GM12878 (cell line): ENCODE results near the gene PPME1. TPM values are rescaled to one million over a fixed set of nuclear protein-coding genes. Genes with fewer than 3 reads are reported as not detected.

Source experiments
- ATAC-seq: fragments of 200-7000 bp; cut with Tn5 transposase; 3 replicates; pipeline ENCODE4 v1.9.1; 2020; ENCODE audit warnings: mild to moderate bottlenecking, moderate library complexity
- BruUV-seq: library from RNA; stranded (reverse); fragments of 400-500 nt; replicated peaks from 2 replicates; lab custom pipeline; 2021; lab: Mats Ljungman, UMichigan
- CTCF ChIA-PET: fragments of 300-600 bp; sonication (Branson Sonifier 250); formaldehyde crosslinking; extraction: SDS; loops from one replicate; lab custom pipeline; 2021; ENCODE audit warnings: inconsistent platforms; lab: Yijun Ruan, JAX
- POLR2A ChIA-PET: fragments of 350-600 bp; formaldehyde crosslinking; extraction: SDS; loops from one replicate; lab custom pipeline; 2021; ENCODE audit warnings: inconsistent platforms; lab: Charles Lee
- RAD21 ChIA-PET: fragments of 300-600 bp; sonication (Branson Sonifier 250); formaldehyde crosslinking; loops from one replicate; lab custom pipeline; 2023; ENCODE audit warnings: antibody characterized with exemption; ENCODE audit not compliant: unreplicated experiment; lab: Charles Lee
- SMC1A ChIA-PET: fragments of 300-600 bp; sonication (Branson Sonifier 250); formaldehyde crosslinking; loops from one replicate; lab custom pipeline; 2023; ENCODE audit not compliant: unreplicated experiment, uncharacterized antibody; lab: Charles Lee
- DNase-seq: peaks from one replicate; pipeline ENCODE4 v3.0.0-alpha.2; 2011; ENCODE audit warnings: low read depth, low spot score
- FAIRE-seq: peaks from 3 replicates; lab custom pipeline; 2011; peaks lifted over from hg19 to GRCh38; lab: Jason Lieb, UNC
- H2AFZ ChIP-seq: 2 replicates; pipeline ENCODE4 v1.6.0; 2011; ENCODE audit warnings: low read depth, low read length, control low read depth; ENCODE audit not compliant: control insufficient read depth
- H3K27ac ChIP-seq: 2 replicates; pipeline ENCODE4 v1.5.1; 2011; ENCODE audit warnings: control low read depth; ENCODE audit not compliant: control insufficient read depth, insufficient read depth
- H3K27me3 ChIP-seq, 2 experiments: replicated peaks in 1 of 2; 2 replicates each; pipeline versions ENCODE4 v1.6.0 to v1.6.1; 2011; ENCODE audit warnings: low read length in 1 of 2; ENCODE audit not compliant: control insufficient read depth in 2 of 2, insufficient read depth in 2 of 2
- H3K36me3 ChIP-seq, 2 experiments: 2 replicates each; pipeline ENCODE4 v1.5.1; 2011; ENCODE audit warnings: low read length in 1 of 2; ENCODE audit not compliant: control insufficient read depth in 2 of 2, insufficient read depth in 2 of 2
- H3K4me1 ChIP-seq: 2 replicates; pipeline ENCODE4 v1.6.1; 2011; ENCODE audit warnings: mild to moderate bottlenecking, low read length, moderate library complexity, mixed read lengths; ENCODE audit not compliant: control insufficient read depth, insufficient read depth
- H3K4me2 ChIP-seq: 2 replicates; pipeline ENCODE4 v1.6.0; 2011; ENCODE audit warnings: control low read depth; ENCODE audit not compliant: control insufficient read depth, insufficient read depth
- H3K4me3 ChIP-seq: fragments of 200-600 bp; sonication (generic); 2 replicates; pipeline ENCODE4 v1.5.1; 2016
- H3K79me2 ChIP-seq: 2 replicates; pipeline ENCODE4 v1.6.0; 2011; ENCODE audit warnings: low read length; ENCODE audit not compliant: control insufficient read depth, insufficient read depth
- H3K9ac ChIP-seq: 2 replicates; pipeline ENCODE4 v1.8.0; 2011; ENCODE audit warnings: low read length, control low read depth, mixed read lengths; ENCODE audit not compliant: control insufficient read depth, insufficient read depth
- H3K9me3 ChIP-seq: replicated peaks from 3 replicates; pipeline ENCODE4 v1.5.1; 2011; ENCODE audit warnings: mild to moderate bottlenecking, low read length; ENCODE audit not compliant: control insufficient read depth, insufficient read depth
- H4K20me1 ChIP-seq: 2 replicates; pipeline ENCODE4 v1.6.0; 2011; ENCODE audit not compliant: control insufficient read depth, insufficient read depth
- CREB1 ChIP-seq: IDR thresholded peaks from 2 replicates; pipeline ENCODE4 v1.6.1; 2012; ENCODE audit warnings: low read depth, mild to moderate bottlenecking, inconsistent platforms
- DPF2 ChIP-seq: fragments of 450-650 bp; IDR thresholded peaks from 2 replicates; pipeline ENCODE4 v1.6.1; 2017; ENCODE audit warnings: mild to moderate bottlenecking
- EED ChIP-seq: sonication (generic); IDR thresholded peaks from 2 replicates; pipeline ENCODE4 v1.6.1; 2016; ENCODE audit warnings: antibody characterized with exemption, low read depth
- EGR1 ChIP-seq, 2 experiments: IDR thresholded peaks; 1 replicate in 1 of 2; 2 replicates in 1 of 2; pipeline ENCODE4 v1.6.1; 2011 to 2012; ENCODE audit warnings: low read depth in 2 of 2, low read length in 2 of 2, borderline replicate concordance in 1 of 2, mild to moderate bottlenecking in 1 of 2, moderate library complexity in 1 of 2
- ESRRA ChIP-seq: IDR thresholded peaks from 2 replicates; pipeline ENCODE4 v1.6.1; 2012; ENCODE audit warnings: mild to moderate bottlenecking, low read length, improper control_type of control experiment
- MYB ChIP-seq: fragments of 150-350 bp; IDR thresholded peaks from 2 replicates; pipeline ENCODE4 v1.6.1; 2014; ENCODE audit warnings: mild to moderate bottlenecking, low read depth, low read length, borderline replicate concordance
- NR2F1 ChIP-seq: fragments of 450-650 bp; conservative IDR thresholded peaks from 2 replicates; pipeline ENCODE4 v1.6.1; 2017; ENCODE audit warnings: mild to moderate bottlenecking
- PBX3 ChIP-seq: IDR thresholded peaks from 2 replicates; pipeline ENCODE4 v1.6.1; 2011; ENCODE audit warnings: mild to moderate bottlenecking, low read depth, low read length, moderate library complexity; ENCODE audit not compliant: insufficient replicate concordance
- POLR2AphosphoS5 ChIP-seq: IDR thresholded peaks from 2 replicates; pipeline ENCODE4 v1.6.1; 2011; ENCODE audit warnings: mild to moderate bottlenecking, low read length, inconsistent platforms
- RELB ChIP-seq: fragments of 450-650 bp; IDR thresholded peaks from 2 replicates; pipeline ENCODE4 v1.6.1; 2017; ENCODE audit warnings: low read depth, mild to moderate bottlenecking, moderate library complexity
- USF1 ChIP-seq: IDR thresholded peaks from 2 replicates; pipeline ENCODE4 v1.6.1; 2011; ENCODE audit warnings: borderline replicate concordance, low read depth, mild to moderate bottlenecking, moderate library complexity, mixed read lengths, low read length; ENCODE audit not compliant: insufficient read depth; ENCODE audit errors: extremely low read length
- ZBED1 ChIP-seq: IDR thresholded peaks from 2 replicates; pipeline ENCODE4 v1.6.1; 2016; ENCODE audit warnings: borderline replicate concordance
- ZNF622 ChIP-seq: fragments of 450-650 bp; IDR thresholded peaks from 2 replicates; pipeline ENCODE4 v1.6.1; 2017; ENCODE audit warnings: mild to moderate bottlenecking, inconsistent platforms
- WGBS: methylation state at CpG from one replicate; pipeline ENCODE4 v1.1.6; 2016; ENCODE audit warnings: low lambda C conversion rate; ENCODE audit not compliant: insufficient replicate concordance, insufficient coverage; ENCODE audit errors: missing lambda C conversion rate; 5-methylcytosine and 5-hydroxymethylcytosine counted together
- in situ Hi-C: fragments of 300-500 bp; cut with MboI; formaldehyde crosslinking; loops from 9 replicates; pipeline ENCODE4 v1.14.3; 2018; ENCODE audit warnings: mixed read lengths
- intact Hi-C: fragments of 100-400 bp; cut with micrococcal nuclease; formaldehyde crosslinking; loops from one replicate; pipeline ENCODE4 v1.14.2; 2022; ENCODE audit not compliant: unreplicated experiment
- polyA plus RNA-seq, 11 experiments: library from polyadenylated mRNA; depleted of rRNA in 4 of 11; unstranded in 6 of 11; stranded (reverse) in 5 of 11; fragments of >200 nt; fragmentation: Nextera tagmentation in 4 of 11; fragmentation: Illumina TruSeq in 1 of 11; extraction: Ambion mirVana in 4 of 11; extraction: Trizol in 1 of 11; gene quantifications; 1 replicate in 1 of 11; 2 replicates in 10 of 11; pipeline versions ENCODE4 v1.2.1 to v1.2.3, GENCODE V29; 2011 to 2016; ENCODE audit warnings: inconsistent platforms in 2 of 11, missing spikeins in 2 of 11, low read depth in 1 of 11
- total RNA-seq, 4 experiments: library from RNA; depleted of rRNA in 3 of 4; stranded (reverse); fragments of >200 nt in 3 of 4; fragmentation: Illumina TruSeq in 1 of 4; extraction: Trizol in 1 of 4; gene quantifications; 2 replicates each; pipeline versions ENCODE4 v1.2.1 to v1.2.3, GENCODE V29; 2013 to 2021

Gene PPME1
- total and polyA plus RNA-seq, 10 of the 15 experiments (the other 5 are each of a cell fraction or from before 2014, with no cell fraction given), result 3.1 to 51.4 (median 20.8) TPM

GRCh38 chr11:74196781-74197486 is 25.8 kb downstream of the PPME1 start:
- Histone ChIP-seq H3K27ac (no peak overlapping the region), H3K4me3 (no peak overlapping the region), H3K27me3 (no peaks in the 10 kb centered on the region), H4K20me1 (no peaks in the 10 kb centered on the region), H3K9me3 (peaks cover 8% of the 10 kb centered on the region), H3K4me1 (no peaks in the 10 kb centered on the region), H3K79me2 (no peaks in the 10 kb centered on the region; the same call in none of the 2 replicates), H3K4me2 (no peak overlapping the region), H2AFZ (no peak overlapping the region), H3K9ac (no peak overlapping the region), H3K36me3 (peaks cover 0 to 7% of the 10 kb centered on the region in 2 experiments; a peak in 1 of 4 replicates)
- ChIA-PET RAD21 (no interaction called here), CTCF (interaction anchor here (1.4 kb wide), 1 partner anchor 11 kb away, joined by 5 read pairs; no protein-coding TSS in a partner anchor), SMC1A (interaction anchor here (0.6 to 1.7 kb wide), 2 partner anchors 12 to 855 kb away, joined by 3 to 5 read pairs; no protein-coding TSS in a partner anchor), POLR2A (interaction anchor here (0.5 to 0.6 kb wide), 2 partner anchors 249 to 398 kb away, joined by 4 read pairs; no protein-coding TSS in a partner anchor)
- FAIRE-seq, result no peak
- WGBS, result 100% methylated on average over 2 of the region's 2 CpGs
- in situ Hi-C loops (no loop called here), intact Hi-C loops (no loop called here)
- DNase-seq, result no peak
- TF ChIP-seq ZBED1 (no peak), POLR2AphosphoS5 (no peak), USF1 (no peak), NR2F1 (no peak), EED (no peak), RELB (no peak), ESRRA (no peak), MYB (no peak), ZNF622 (no peak), EGR1 (IDR thresholded peaks at IDR 0.05; ENCODE audit: borderline replicate concordance in 1 of 2, low read depth in 2 of 2, low read length in 2 of 2) (no peak), CREB1 (no peak), PBX3 (no peak), DPF2 (no peak)
- BruUV-seq, result no TSS peak
- no peak for ATAC-seq
